Right hindlimb (tissue), 1 donor: Measurements from ENCODE around the gene HLA-DQB1.
"Not testable (repeated sequence)": the region's sequence is repeated elsewhere in the genome, so short reads cannot be mapped to it uniquely, and the experiment has no call there.

Source experiments
- DNase-seq: peaks from one replicate; pipeline ENCODE4 v3.0.0-alpha.2; 2018

Gene HLA-DQB1

DNA sequence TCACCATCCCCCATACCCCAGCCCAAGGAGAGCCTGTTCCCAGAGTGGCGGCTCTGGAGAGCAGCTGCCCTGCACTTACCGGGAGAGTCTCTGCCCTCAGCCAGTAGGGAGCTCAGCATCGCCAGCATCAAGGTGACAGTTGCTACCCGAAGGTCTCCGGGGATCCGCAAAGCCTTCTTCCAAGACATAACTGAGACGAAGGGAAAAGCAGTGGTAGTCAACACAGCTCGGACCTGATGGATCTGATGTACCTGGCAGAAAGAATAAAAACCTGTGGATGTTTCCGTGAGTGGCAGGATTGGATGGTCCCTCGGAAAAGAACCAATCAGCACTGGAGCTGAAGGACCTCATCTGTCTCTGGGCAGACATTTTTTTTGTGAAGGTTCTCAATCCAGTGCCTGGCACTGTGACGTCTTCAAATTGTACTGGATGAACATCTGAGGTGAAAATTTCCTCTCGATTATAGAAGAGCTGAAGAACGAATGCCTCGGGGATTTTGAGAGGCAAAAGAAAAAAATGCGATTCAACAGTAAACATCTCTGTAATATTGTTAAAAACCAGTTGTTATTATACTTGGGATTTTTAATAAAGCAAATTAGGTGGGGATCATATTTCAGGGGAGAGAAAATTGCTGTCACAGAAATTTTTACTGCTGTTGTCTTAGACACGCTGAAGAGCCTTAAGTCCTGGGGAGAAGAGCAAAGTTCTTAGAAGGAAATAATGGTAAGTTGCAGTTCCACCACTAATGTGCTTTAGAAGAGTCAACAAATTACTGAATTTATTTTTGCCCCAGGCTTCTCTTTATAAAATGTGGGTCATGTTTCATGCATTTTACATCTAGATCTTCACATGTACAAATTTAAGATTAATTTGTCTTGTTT lies at the start of gene HLA-DQB1:
TSS of gene HLA-DQB1 (minus strand) at position 238 of the 881 bp plus-strand sequence. CDS start at position 188, 50 bp downstream.
- no peak for DNase-seq

GRCh38 chr6:32713241-32713640 lies 46.8 kb upstream of the HLA-DQB1 start:
- DNase-seq, result no peak

DNA sequence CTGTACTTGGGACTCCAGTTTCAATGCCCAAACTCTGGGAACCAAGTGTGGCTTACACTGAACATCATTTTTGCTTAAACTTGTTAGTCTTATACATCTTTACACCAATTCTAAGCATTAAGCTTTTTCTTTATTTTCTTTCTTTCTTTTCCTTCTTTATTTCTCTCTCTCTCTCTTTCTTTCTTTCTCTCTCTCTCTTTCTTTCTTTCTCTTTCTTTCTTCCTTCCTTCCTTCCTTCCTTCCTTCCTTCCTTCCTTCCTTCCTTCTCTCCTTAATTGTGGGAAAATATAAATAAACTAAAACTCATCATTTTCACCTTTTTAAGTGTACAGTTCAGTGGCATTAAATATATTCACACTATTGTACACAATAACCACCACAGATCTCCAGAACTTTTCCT lies 43.2 kb upstream of the HLA-DQB1 start:
- DNase-seq, result no peak

GRCh38 chr6:32705164-32705563 lies 38.7 kb upstream of the HLA-DQB1 start:
- not testable (repeated sequence) for DNase-seq

DNA sequence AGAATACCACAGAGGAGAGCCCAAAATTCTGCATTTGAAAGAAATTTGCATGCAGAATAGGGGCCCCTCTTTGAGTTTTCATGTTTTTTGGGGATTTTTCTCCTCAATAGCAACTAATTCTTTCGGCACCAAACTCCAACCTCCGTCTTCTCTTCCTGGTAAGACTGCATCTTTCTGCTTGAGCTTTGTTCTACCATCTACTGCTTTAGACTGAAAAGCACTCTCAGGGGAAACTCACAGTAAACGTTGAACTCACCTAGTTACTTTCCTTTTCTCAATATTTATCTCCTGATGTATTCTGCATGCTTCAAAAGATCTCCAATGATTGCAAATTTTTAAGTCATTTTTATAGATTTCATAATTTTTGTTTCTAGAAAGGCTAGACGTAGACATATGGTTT lies 36.9 kb upstream of the HLA-DQB1 start:
- DNase-seq, result no peak

DNA sequence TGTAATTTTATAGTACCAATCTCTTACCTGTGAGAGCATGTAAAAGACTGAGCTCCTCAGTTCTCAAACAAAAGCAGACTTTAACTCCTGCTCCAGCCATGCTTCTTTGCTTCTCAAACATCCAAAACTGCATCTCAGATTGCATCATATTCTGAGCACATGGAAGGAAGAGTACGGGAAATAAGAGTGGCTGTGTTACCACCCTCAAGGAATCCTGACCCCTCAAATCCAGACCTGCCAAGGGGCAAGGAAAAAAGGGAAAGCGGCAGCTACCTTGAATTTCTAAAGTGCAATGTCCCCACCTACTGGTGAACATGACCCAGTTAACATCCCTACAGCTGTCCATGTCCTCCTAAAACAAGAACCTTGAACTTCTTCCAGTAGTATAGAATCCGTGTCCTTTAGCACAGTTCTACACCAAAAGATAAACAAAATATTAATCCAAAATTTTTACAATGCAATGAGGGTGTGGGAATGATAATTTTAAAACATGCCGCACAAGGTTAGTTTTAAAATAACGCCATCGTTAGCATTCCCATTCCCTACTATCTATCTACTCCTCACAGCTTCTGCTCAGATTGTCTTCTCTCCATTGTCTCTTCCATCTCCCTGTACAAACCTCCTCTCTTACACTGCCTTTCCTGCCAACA lies 34.1 kb upstream of the HLA-DQB1 start:
- DNase-seq, result peak; percentile 63

- DNase-seq, result no peak
These were observed 30.6 kb upstream of the HLA-DQB1 start for GRCh38 chr6:32697031-32697430.

- DNase-seq, result no peak
These were observed 25.6 kb upstream of the HLA-DQB1 start for GRCh38 chr6:32692019-32692418.

DNA sequence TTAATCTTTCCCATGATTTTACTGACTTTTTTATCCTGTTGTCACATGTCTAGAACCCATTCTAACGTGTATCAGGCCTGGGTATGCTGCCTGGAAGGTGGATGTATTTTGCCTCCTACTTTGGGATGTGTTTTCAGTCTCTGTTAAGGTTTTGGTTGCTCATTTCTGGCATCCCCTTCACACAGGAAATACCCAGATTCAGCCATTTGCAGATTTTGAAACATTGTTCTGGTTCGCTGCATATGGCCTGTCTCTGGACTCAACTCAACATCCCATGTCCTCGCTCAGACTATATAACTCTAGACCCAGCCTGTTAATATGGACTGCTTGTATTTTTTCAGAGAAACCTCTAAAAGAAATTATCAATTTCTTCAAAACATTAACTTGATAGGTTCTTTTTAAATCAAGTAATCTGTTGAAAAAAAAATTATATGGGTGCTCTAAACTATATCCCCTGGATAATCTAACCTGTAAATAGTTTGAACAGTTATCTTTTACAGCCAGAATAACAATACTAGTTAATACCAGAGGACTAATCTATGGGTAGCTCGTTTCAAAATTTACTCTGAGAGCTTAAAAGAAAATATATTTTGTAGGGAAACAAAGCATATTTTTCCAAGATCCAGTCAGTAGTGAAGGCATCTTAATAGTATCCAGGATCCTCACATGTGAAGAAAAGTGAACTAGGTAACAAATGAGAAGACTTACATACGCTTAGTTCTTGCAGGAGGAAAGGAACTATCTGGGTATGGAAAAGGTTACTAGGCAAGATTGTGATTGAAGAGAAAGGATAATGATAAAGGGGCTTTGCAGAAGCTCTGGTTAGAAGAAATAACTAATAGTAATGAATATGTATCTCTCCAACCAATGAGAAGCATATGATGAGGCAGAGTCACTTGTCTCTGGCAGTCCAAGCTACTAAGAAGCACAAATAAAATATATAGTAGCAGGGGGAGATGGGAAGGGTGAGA lies 23.4 kb upstream of the HLA-DQB1 start:
- no peak for DNase-seq

DNA sequence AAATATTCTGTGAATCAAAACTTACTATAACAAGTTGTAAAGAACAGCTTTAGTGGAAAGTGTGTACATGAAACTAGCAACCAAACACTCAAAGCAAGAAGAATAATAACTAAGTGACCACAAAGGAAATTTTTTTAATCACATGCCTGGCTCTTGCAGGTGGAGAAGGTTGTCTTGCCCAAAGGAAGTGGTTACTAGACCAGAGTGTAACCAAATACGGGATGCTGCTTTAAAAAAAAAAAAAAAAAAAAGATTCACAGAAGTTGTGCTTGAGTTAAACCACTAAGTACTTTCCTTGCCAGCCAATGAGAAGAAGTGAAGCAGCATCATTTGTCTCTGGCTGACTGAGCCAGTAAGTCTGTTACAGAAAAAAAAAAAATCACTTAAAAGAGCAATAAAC lies 19.1 kb upstream of the HLA-DQB1 start:
- DNase-seq, result no peak

DNA sequence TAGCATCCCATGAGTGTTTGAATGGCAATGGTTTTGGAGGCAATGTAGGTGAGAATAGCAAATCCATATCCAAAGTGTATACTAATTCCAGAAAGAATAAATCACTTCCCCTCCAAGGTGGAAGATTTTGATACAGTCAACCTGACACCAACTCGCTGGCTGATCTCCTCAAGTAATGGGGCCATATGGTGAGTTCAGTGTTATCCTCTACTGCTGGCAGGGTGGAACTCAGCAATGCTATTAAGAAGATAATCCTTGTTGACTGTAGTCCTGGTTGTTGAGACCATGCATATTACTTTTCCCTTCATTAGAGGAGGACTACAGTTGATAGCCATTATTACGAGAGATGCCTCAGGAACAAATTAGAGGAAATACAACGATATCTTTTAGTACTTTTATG lies 17.8 kb upstream of the HLA-DQB1 start:
- no peak for DNase-seq

DNA sequence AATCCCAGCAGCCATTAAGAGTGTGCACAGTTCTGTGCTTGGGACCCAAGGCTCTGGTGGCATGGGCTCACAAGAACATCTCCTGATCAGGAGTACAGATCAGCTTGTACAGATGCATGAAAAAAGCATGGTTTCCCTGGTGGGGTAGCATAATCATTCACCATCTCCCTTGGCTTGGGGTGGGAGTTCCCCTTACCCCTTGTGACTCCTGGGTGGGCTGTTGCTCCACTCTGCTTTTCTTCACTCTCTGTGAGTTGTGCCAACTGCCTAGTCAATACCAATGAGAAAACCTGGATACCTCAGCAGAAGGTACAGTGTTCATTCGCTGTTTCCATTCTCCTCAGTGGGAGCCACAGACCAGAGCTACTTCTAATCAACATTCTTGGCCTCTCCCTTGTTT lies 13.6 kb upstream of the HLA-DQB1 start:
- DNase-seq, result no peak

- DNase-seq, result no peak
These were observed 13.0 kb upstream of the HLA-DQB1 start for GRCh38 chr6:32679492-32679891.

DNA sequence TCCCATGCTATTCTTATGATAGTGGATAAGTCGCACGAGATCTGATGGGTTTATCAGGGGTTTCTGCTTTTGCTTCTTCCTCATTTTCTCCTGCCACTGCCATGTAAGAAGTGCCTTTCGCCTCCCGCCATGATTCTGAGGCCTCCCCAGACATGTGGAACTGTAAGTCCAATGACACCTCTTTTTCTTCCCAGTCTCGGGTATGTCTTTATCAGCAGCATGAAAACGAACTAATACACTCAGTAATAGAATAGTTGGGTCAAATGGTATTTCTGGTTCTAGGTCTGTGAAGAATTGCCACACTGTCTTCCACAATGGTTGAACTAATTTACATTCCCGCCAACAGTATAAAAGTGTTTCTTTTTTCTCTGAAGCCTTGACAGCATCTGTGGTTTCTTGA lies 7.7 kb upstream of the HLA-DQB1 start:
- DNase-seq, result not testable (repeated sequence)

- DNase-seq, result not testable (repeated sequence)
These were observed 5.5 kb upstream of the HLA-DQB1 start for GRCh38 chr6:32671908-32672307.

DNA sequence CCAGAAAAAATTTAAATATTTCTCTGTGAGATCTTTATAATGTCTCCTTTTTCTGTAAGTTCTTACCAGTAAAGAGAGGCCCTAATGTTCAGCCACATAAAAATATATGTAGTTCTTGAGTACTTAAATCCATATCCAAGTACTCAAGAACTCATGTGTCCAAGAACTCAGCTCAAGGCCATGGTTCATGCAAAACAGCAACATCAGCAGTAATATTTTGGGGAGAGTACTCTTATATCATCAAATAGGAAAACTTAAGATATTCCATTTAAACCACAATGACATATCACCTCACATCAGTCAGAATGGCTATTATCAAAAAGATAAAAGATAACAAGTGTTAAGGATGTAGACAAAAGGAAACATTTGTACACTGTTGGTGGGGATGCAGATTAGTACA lies 3.4 kb upstream of the HLA-DQB1 start:
- no peak for DNase-seq

DNA sequence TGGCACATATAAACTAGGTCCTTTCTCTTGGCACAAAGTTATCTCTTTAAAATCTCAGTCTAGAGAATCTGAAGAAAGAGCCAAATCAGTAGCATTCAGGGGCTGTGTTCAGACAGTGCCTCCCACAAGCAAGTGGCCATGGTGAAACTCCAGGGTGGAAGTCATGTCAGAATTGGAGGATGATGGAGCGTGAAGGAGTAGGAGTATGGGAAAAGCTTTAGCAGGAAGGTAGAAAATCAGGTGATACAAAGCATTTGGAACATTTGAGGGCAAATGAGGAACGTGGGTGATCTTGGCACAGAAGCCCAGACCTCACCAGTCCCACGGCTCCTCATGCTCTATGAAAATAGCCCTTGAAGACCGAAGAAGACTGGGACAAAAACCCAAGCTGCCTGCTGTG lies 2.8 kb upstream of the HLA-DQB1 start:
- DNase-seq, result no peak

DNA sequence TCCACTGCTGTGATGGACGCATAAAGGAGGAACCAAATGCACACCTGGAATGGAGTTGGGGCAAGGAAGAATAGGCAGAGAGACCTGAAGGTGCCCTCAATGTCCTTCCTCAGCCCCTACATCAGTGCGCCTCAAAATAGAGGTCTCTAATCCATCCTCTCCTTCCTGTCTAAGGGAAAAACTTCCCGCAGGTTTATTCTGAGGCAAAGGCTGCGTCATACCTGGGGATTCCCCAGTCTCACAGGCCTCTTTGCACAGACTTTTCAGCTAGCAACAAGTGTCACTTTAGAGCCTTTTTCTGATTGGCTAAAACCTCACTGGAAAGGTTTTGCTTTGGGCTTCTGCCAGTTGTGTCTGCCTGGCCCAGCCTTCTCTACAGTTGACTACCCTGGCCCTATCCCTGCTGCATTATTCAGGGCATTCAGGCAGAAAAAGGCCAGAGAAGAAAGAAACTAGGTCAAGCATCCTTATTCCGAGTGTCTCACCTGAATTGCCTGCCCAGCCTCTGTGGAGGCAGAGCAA lies 1.8 kb upstream of the HLA-DQB1 start:
- DNase-seq, result no peak

- DNase-seq, result no peak
These were observed 796 bp downstream of the HLA-DQB1 start for GRCh38 chr6:32665661-32666060.

DNA sequence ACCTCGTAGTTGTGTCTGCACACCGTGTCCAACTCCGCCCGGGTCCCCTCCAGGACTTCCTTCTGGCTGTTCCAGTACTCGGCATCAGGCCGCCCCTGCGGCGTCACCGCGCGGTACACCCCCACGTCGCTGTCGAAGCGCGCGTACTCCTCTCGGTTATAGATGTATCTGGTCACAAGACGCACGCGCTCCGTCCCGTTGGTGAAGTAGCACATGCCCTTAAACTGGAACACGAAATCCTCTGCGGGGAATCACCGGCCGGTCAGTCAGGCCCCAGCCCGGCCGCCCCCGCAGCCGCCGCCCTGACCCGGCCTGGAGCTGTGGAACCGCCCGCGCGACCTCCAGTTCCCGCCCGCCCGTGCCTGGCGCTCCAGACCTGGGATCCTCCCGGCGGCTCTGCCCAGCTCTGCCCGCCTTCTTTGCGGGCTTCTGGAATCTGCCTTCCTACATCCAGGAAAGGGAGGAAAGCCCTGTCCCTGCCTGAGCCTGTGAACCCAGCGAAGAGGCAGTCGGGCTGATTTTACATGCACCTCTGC lies 1.6 kb downstream of the HLA-DQB1 start:
- peak; percentile 20 for DNase-seq

DNA sequence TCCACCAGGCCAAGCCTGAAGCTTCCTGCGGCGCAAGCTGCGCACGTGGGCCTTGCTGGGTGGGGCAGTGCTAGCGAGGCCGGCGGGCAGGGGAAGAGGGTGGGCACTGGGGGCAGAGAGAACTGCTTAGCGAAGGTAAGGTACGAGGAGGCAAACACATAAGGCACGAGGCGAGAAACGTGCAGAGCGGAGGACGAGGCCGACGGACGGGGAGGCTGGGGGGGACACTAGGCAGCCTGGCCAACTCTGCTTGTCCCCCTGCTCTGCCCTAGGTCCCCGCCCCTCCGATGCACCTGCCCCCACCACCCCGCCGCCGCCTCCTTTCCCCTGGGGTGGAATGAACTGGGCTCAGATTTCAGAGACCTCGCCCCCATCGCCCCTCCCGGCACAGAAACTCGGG lies 2.1 kb downstream of the HLA-DQB1 start:
- no peak for DNase-seq

DNA sequence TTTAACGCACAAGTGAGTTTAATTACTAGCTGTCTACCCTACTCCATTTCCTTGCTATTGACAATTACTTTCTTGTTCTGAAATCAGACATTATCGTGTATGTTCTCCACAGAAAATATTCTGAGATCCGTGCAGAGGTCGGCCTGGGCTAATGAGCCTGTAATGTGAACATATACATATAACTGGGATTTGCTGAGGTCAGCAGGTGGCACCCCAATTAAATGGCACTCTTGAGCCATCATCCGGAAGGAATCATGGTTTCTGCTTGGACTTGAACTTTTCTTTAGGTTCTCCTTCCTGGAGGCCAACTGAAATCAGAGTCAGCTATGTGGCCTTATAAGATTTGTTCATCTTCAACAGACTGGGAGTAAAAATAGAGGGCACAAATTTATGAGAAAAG lies 3.6 kb downstream of the HLA-DQB1 start:
- DNase-seq, result no peak

DNA sequence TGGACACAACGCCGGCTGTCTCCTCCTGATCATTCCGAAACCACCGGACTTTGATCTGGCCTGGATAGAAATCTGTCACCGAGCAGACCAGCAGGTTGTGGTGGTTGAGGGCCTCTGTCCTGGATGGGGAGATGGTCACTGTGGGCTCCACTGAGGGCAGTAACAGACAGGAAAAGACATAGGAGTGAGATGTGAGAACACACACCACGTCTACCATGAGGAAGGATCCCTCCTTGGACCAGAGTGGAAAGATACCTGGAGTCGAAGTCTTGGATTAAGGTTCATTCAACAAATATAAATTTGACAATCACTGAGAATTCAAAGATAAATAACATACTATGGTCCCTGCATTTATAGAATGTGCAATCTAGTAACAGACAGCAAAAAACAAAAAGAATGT lies 4.4 kb downstream of the HLA-DQB1 start:
- DNase-seq, result no peak
